Liver (tissue), 9 donors: ENCODE measurements around the gene JPT2. TPM values are rescaled to one million over a fixed set of nuclear protein-coding genes. Genes with fewer than 3 reads are reported as not detected.

ENCODE experiments used
- DNase-seq: peaks from one replicate; pipeline ENCODE4 v3.0.0-alpha.2; 2017; ENCODE audit warnings: low spot score
- H3K27ac ChIP-seq, 2 donors: one replicate each; pipeline ENCODE4 v1.7.0; 2013; ENCODE audit warnings: inconsistent platforms in 2 of 2, low read length in 2 of 2, control low read depth in 1 of 2, low read depth in 1 of 2, mild to moderate bottlenecking in 1 of 2
- H3K27me3 ChIP-seq, 4 donors: one replicate each; pipeline versions ENCODE4 v1.6.1 to v1.7.0; 2013; ENCODE audit warnings: low read length in 3 of 4, inconsistent platforms in 1 of 4, mild to moderate bottlenecking in 1 of 4, moderate library complexity in 1 of 4; ENCODE audit not compliant: control insufficient read depth in 4 of 4, insufficient read depth in 4 of 4
- H3K36me3 ChIP-seq, 4 donors: one replicate each; pipeline versions ENCODE4 v1.6.1 to v1.7.0; 2013; ENCODE audit warnings: low read length in 3 of 4, mild to moderate bottlenecking in 3 of 4, low read depth in 1 of 4, moderate library complexity in 1 of 4; ENCODE audit not compliant: control insufficient read depth in 4 of 4, insufficient read depth in 3 of 4
- H3K4me1 ChIP-seq, 4 donors: one replicate each; pipeline versions ENCODE4 v1.6.1 to v1.7.0; 2013; ENCODE audit warnings: low read length in 3 of 4, mild to moderate bottlenecking in 3 of 4, moderate library complexity in 1 of 4; ENCODE audit not compliant: control insufficient read depth in 4 of 4, insufficient read depth in 4 of 4
- H3K4me3 ChIP-seq, 3 donors: one replicate each; pipeline versions ENCODE4 v1.6.1 to v1.7.0; 2013; ENCODE audit warnings: low read length in 3 of 3, control low read depth in 1 of 3, low read depth in 1 of 3, mild to moderate bottlenecking in 1 of 3
- H3K9ac ChIP-seq, 2 donors: one replicate each; pipeline ENCODE4 v1.7.0; 2013; ENCODE audit warnings: low read length in 2 of 2, mild to moderate bottlenecking in 2 of 2, moderate library complexity in 2 of 2, control low read depth in 1 of 2, low read depth in 1 of 2
- H3K9me3 ChIP-seq, 4 donors: one replicate each; pipeline versions ENCODE4 v1.6.1 to v1.7.0; 2013; ENCODE audit warnings: low read length in 3 of 4; ENCODE audit not compliant: control insufficient read depth in 4 of 4
- ATF3 ChIP-seq: IDR thresholded peaks from 2 replicates; pipeline ENCODE4 v1.6.1; 2016; ENCODE audit warnings: antibody characterized with exemption
- EGR1 ChIP-seq, 2 donors: IDR thresholded peaks; 2 replicates each; pipeline ENCODE4 v1.6.1; 2016 to 2018; ENCODE audit warnings: antibody characterized with exemption in 2 of 2, low read depth in 2 of 2
- FOXA1 ChIP-seq: IDR thresholded peaks from 2 replicates; pipeline ENCODE4 v1.6.1; 2016; ENCODE audit warnings: antibody characterized with exemption
- FOXA2 ChIP-seq: IDR thresholded peaks from 2 replicates; pipeline ENCODE4 v1.6.1; 2016; ENCODE audit warnings: antibody characterized with exemption
- GABPA ChIP-seq, 2 donors: IDR thresholded peaks in 1 of 2; conservative IDR thresholded peaks in 1 of 2; 2 replicates each; pipeline ENCODE4 v1.6.1; 2016; ENCODE audit warnings: antibody characterized with exemption in 2 of 2, mild to moderate bottlenecking in 1 of 2, moderate library complexity in 1 of 2
- JUND ChIP-seq, 2 donors: IDR thresholded peaks; 2 replicates each; pipeline ENCODE4 v1.6.1; 2016; ENCODE audit warnings: antibody characterized with exemption in 2 of 2
- NR2F2 ChIP-seq: IDR thresholded peaks from 2 replicates; pipeline ENCODE4 v1.6.1; 2016; ENCODE audit warnings: antibody characterized with exemption
- RAD21 ChIP-seq, 2 donors: IDR thresholded peaks; 2 replicates each; pipeline ENCODE4 v1.6.1; 2016; ENCODE audit warnings: antibody characterized with exemption in 2 of 2, mild to moderate bottlenecking in 2 of 2
- RXRA ChIP-seq, 2 donors: IDR thresholded peaks; 2 replicates each; pipeline ENCODE4 v1.6.1; 2017 to 2018; ENCODE audit warnings: antibody characterized with exemption in 2 of 2, mild to moderate bottlenecking in 1 of 2
- SP1 ChIP-seq: IDR thresholded peaks from 2 replicates; pipeline ENCODE4 v1.6.1; 2018; ENCODE audit warnings: antibody characterized with exemption, mild to moderate bottlenecking
- TAF1 ChIP-seq: conservative IDR thresholded peaks from 2 replicates; pipeline ENCODE4 v1.6.1; 2016; ENCODE audit warnings: antibody characterized with exemption, mild to moderate bottlenecking
- ZBTB33 ChIP-seq: IDR thresholded peaks from 2 replicates; pipeline ENCODE4 v1.6.1; 2016; ENCODE audit warnings: antibody characterized with exemption
- WGBS: extraction: QIAGEN DNeasy Blood & Tissue Kit; methylation state at CpG from one replicate; pipeline ENCODE4 v1.1.7; 2013; 5-methylcytosine and 5-hydroxymethylcytosine counted together
- polyA plus RNA-seq, 2 donors: library from polyadenylated mRNA; stranded (reverse) in 1 of 2; unstranded in 1 of 2; fragments of 200-250 nt in 1 of 2; fragments of >200 nt in 1 of 2; fragmentation: Nextera tagmentation in 1 of 2; extraction: Ambion mirVana in 1 of 2; gene quantifications; one replicate each; pipeline versions ENCODE4 v1.2.1 to v1.2.3, GENCODE V29; 2013 to 2015
- total RNA-seq, 2 donors: library from RNA; depleted of rRNA; stranded (reverse); fragments of >200 nt; gene quantifications; one replicate each; pipeline ENCODE4 v1.2.3, GENCODE V29; 2014
- TF ChIP-seq, protein P1 (sequence below): IDR thresholded peaks from 2 replicates; pipeline ENCODE4 v1.6.1; 2016; ENCODE audit warnings: antibody characterized with exemption, mild to moderate bottlenecking
- TF ChIP-seq, protein P2 (sequence below): IDR thresholded peaks from 2 replicates; pipeline ENCODE4 v1.6.1; 2016; ENCODE audit warnings: antibody characterized with exemption
- donor health status: healthy.
- donor health status: healthy.
- donor health status: healthy.
- donor health status: healthy.
- donor health status: healthy.

The JPT2 gene
- total and polyA plus RNA-seq, 4 donors: 7.4 to 32.6 (median 28.4) TPM

- Histone ChIP-seq H3K36me3 (peaks cover 13 to 45% (median 26%) of the 10 kb centered on the region in 4 donors), H3K9me3 (no peaks in the 10 kb centered on the region), H3K27ac (no peak overlapping the region), H3K4me3 (no peak overlapping the region), H3K4me1 (peaks cover 0 to 9% (median 6%) of the 10 kb centered on the region in 4 donors), H3K9ac (no peak overlapping the region), H3K27me3 (no peaks in the 10 kb centered on the region)
- 97% methylated on average over 21 of the region's 21 CpGs for WGBS
- DNase-seq: no peak
- no peak for TF ChIP-seq FOXA1
- no peak for TF ChIP-seq GABPA (IDR thresholded peaks at IDR 0.05 in 1 of 2, conservative IDR thresholded peaks at IDR 0.05 in 1 of 2)
- no peak for TF ChIP-seq JUND (IDR thresholded peaks at IDR 0.05)
- no peak for TF ChIP-seq ZBTB33
These were observed 13.9 kb downstream of the JPT2 start for GRCh38 chr16:1691956-1692355.

GRCh38 chr16:1696863-1697262 is 18.8 kb downstream of the JPT2 start:
- no peaks in the 10 kb centered on the region for H3K27me3 ChIP-seq
- H3K4me3 ChIP-seq: no peak overlapping the region
- no peak overlapping the region for H3K27ac ChIP-seq
- DNase-seq: no peak
- H3K9ac ChIP-seq: no peak overlapping the region
- no peaks in the 10 kb centered on the region for H3K9me3 ChIP-seq
- no peaks in the 10 kb centered on the region for H3K4me1 ChIP-seq
- TF ChIP-seq, protein P1, sequence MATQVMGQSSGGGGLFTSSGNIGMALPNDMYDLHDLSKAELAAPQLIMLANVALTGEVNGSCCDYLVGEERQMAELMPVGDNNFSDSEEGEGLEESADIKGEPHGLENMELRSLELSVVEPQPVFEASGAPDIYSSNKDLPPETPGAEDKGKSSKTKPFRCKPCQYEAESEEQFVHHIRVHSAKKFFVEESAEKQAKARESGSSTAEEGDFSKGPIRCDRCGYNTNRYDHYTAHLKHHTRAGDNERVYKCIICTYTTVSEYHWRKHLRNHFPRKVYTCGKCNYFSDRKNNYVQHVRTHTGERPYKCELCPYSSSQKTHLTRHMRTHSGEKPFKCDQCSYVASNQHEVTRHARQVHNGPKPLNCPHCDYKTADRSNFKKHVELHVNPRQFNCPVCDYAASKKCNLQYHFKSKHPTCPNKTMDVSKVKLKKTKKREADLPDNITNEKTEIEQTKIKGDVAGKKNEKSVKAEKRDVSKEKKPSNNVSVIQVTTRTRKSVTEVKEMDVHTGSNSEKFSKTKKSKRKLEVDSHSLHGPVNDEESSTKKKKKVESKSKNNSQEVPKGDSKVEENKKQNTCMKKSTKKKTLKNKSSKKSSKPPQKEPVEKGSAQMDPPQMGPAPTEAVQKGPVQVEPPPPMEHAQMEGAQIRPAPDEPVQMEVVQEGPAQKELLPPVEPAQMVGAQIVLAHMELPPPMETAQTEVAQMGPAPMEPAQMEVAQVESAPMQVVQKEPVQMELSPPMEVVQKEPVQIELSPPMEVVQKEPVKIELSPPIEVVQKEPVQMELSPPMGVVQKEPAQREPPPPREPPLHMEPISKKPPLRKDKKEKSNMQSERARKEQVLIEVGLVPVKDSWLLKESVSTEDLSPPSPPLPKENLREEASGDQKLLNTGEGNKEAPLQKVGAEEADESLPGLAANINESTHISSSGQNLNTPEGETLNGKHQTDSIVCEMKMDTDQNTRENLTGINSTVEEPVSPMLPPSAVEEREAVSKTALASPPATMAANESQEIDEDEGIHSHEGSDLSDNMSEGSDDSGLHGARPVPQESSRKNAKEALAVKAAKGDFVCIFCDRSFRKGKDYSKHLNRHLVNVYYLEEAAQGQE: no peak
- TF ChIP-seq ZBTB33 (no peak), FOXA2 (no peak), RAD21 (IDR thresholded peaks at IDR 0.05) (no peak), SP1 (no peak), NR2F2 (no peak), ATF3 (no peak), TAF1 (no peak), EGR1 (IDR thresholded peaks at IDR 0.05; ENCODE audit: low read depth in 2 of 2) (no peak), JUND (IDR thresholded peaks at IDR 0.05) (no peak), GABPA (IDR thresholded peaks at IDR 0.05 in 1 of 2, conservative IDR thresholded peaks at IDR 0.05 in 1 of 2) (no peak), RXRA (IDR thresholded peaks at IDR 0.05) (no peak)
- TF ChIP-seq, protein P2, sequence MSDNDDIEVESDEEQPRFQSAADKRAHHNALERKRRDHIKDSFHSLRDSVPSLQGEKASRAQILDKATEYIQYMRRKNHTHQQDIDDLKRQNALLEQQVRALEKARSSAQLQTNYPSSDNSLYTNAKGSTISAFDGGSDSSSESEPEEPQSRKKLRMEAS: no peak
- H3K36me3 ChIP-seq: peaks cover 11 to 63% (median 25%) of the 10 kb centered on the region in 4 donors
- WGBS: 97% methylated on average over 5 of the region's 5 CpGs
